B cell (primary cell): ENCODE measurements around the gene STAM2. TPM values are rescaled to one million over a fixed set of nuclear protein-coding genes. Genes with fewer than 3 reads are reported as not detected.

ENCODE experiments used
- ATAC-seq: fragments of 200-7000 bp; cut with Tn5 transposase; one replicate; pipeline ENCODE4 v1.10.0; 2021; ENCODE audit warnings: low read depth, mild to moderate bottlenecking, moderate number of reproducible peaks, moderate library complexity
- CTCF ChIA-PET: fragments of 350-600 bp; sonication (Branson Sonifier 250); formaldehyde crosslinking; loops from one replicate; lab custom pipeline; 2021; ENCODE audit warnings: antibody characterized with exemption, inconsistent platforms; lab: Charles Lee
- POLR2A ChIA-PET: fragments of 350-600 bp; sonication (Branson Sonifier 250); formaldehyde crosslinking; loops from one replicate; lab custom pipeline; 2021; ENCODE audit warnings: antibody characterized with exemption; lab: Charles Lee
- DNase-seq: peaks from one replicate; pipeline ENCODE4 v3.0.0; 2013
- H2AFZ ChIP-seq: 2 replicates; pipeline ENCODE4 v1.6.1; 2012; ENCODE audit warnings: mild to moderate bottlenecking, low read depth, low read length; ENCODE audit not compliant: insufficient read depth, poor library complexity, severe bottlenecking
- H3K27ac ChIP-seq, 2 donors: 1 replicate in 1 of 2; 2 replicates in 1 of 2; pipeline ENCODE4 v1.5.1; 2012 to 2013; ENCODE audit warnings: low read length in 2 of 2, mild to moderate bottlenecking in 2 of 2, moderate library complexity in 1 of 2
- H3K27me3 ChIP-seq, 4 experiments: fragments of 200-600 bp in 1 of 4; sonication (generic) in 1 of 4; replicated peaks in 1 of 4; 1 replicate in 2 of 4; 2 replicates in 2 of 4; pipeline versions ENCODE4 v1.6.1 to v1.7.0; 2013 to 2016; ENCODE audit warnings: low read length in 3 of 4, mild to moderate bottlenecking in 2 of 4, mixed read lengths in 1 of 4, moderate library complexity in 1 of 4; ENCODE audit not compliant: insufficient read depth in 4 of 4, control insufficient read depth in 3 of 4; ENCODE audit errors: control extremely low read depth in 1 of 4
- H3K36me3 ChIP-seq, 2 experiments: replicated peaks in 1 of 2; 1 replicate in 1 of 2; 2 replicates in 1 of 2; pipeline versions ENCODE4 v1.6.1 to v1.7.1; 2013; ENCODE audit warnings: low read length in 1 of 2; ENCODE audit not compliant: insufficient read depth in 2 of 2, control insufficient read depth in 1 of 2; ENCODE audit errors: control extremely low read depth in 1 of 2, extremely low read depth in 1 of 2
- H3K4me1 ChIP-seq, 2 donors: fragments of 200-600 bp in 1 of 2; sonication (generic) in 1 of 2; 1 replicate in 1 of 2; 2 replicates in 1 of 2; pipeline versions ENCODE4 v1.5.1 to v1.6.1; 2013 to 2017; ENCODE audit warnings: low read length in 2 of 2; ENCODE audit not compliant: control insufficient read depth in 2 of 2, insufficient read depth in 2 of 2
- H3K4me2 ChIP-seq: replicated peaks from 2 replicates; pipeline ENCODE3; 2012; ENCODE audit warnings: mild to moderate bottlenecking, low read depth, low read length; ENCODE audit not compliant: poor library complexity, severe bottlenecking
- H3K4me3 ChIP-seq, 5 experiments: fragments of 200-600 bp in 1 of 5; sonication (generic) in 1 of 5; 1 replicate in 3 of 5; 2 replicates in 2 of 5; pipeline versions ENCODE4 v1.5.1 to v1.7.0; 2011 to 2016; ENCODE audit warnings: low read length in 4 of 5, mild to moderate bottlenecking in 4 of 5, low read depth in 2 of 5, control low read depth in 1 of 5, moderate library complexity in 1 of 5; ENCODE audit not compliant: insufficient read depth in 1 of 5; ENCODE audit errors: control extremely low read depth in 1 of 5, extremely low read depth in 1 of 5
- H3K79me2 ChIP-seq: fragments of 200-600 bp; sonication (generic); one replicate; pipeline ENCODE4 v1.6.0; 2016; ENCODE audit warnings: low read length; ENCODE audit not compliant: control insufficient read depth, insufficient read depth
- H3K9ac ChIP-seq: fragments of 200-600 bp; sonication (generic); 2 replicates; pipeline ENCODE4 v1.6.1; 2017; ENCODE audit warnings: mild to moderate bottlenecking, low read length, moderate library complexity
- H3K9me3 ChIP-seq, 3 donors: one replicate each; pipeline versions ENCODE4 v1.6.1 to v1.7.1; 2013; ENCODE audit warnings: low read length in 2 of 3; ENCODE audit not compliant: control insufficient read depth in 2 of 3, insufficient read depth in 1 of 3; ENCODE audit errors: control extremely low read depth in 1 of 3
- H4K20me1 ChIP-seq: 2 replicates; pipeline ENCODE4 v1.6.0; 2012; ENCODE audit warnings: mild to moderate bottlenecking, low read length; ENCODE audit not compliant: insufficient read depth, control insufficient read depth, poor library complexity, severe bottlenecking
- H3K27ac Mint-ChIP-seq: one replicate; pipeline ENCODE4 v1.8.0; 2021; ENCODE audit warnings: mixed read lengths
- H3K27me3 Mint-ChIP-seq: one replicate; pipeline ENCODE4 v1.8.0; 2021; ENCODE audit warnings: mixed read lengths
- H3K4me1 Mint-ChIP-seq: one replicate; pipeline ENCODE4 v1.8.0; 2021; ENCODE audit warnings: mixed read lengths
- H3K4me3 Mint-ChIP-seq: one replicate; pipeline ENCODE4 v1.8.0; 2021; ENCODE audit warnings: mixed read lengths
- H3K9me3 Mint-ChIP-seq: one replicate; pipeline ENCODE4 v1.8.0; 2022; ENCODE audit warnings: mixed read lengths; ENCODE audit not compliant: insufficient read depth
- EZH2 ChIP-seq: IDR thresholded peaks from 2 replicates; pipeline ENCODE4 v1.6.1; 2012; ENCODE audit warnings: borderline replicate concordance, low read depth, mild to moderate bottlenecking, moderate library complexity, low read length; ENCODE audit not compliant: insufficient read depth, poor library complexity, severe bottlenecking
- WGBS: methylation state at CpG from one replicate; pipeline ENCODE4 v1.1.5; 2013; ENCODE audit warnings: missing lambda C conversion rate; ENCODE audit not compliant: insufficient coverage; 5-methylcytosine and 5-hydroxymethylcytosine counted together
- intact Hi-C: fragments of 100-400 bp; cut with micrococcal nuclease; formaldehyde crosslinking; loops from one replicate; pipeline ENCODE4 v1.10.0; 2022
- polyA plus RNA-seq: library from polyadenylated mRNA; depleted of rRNA; stranded (reverse); fragments of >200 nt; gene quantifications from 2 replicates; pipeline ENCODE4 v1.2.3, GENCODE V29; 2012
- total RNA-seq, 2 donors: library from RNA; stranded (reverse); fragments of 120-200 nt in 1 of 2; gene quantifications; 1 replicate in 1 of 2; 2 replicates in 1 of 2; pipeline versions ENCODE4 v1.2.3 to v1.2.4, GENCODE V29; 2013 to 2022
- TF ChIP-seq, protein P1 (sequence below): fragments of 200-600 bp; IDR thresholded peaks from one replicate; pipeline ENCODE4 v1.8.0; 2022; ENCODE audit warnings: antibody characterized with exemption, mild to moderate bottlenecking

STAM2 gene
- total and polyA plus RNA-seq, 2 donors (not counting 1 experiment from before 2014, with no cell fraction given): 5.7 to 30.2 TPM

DNA sequence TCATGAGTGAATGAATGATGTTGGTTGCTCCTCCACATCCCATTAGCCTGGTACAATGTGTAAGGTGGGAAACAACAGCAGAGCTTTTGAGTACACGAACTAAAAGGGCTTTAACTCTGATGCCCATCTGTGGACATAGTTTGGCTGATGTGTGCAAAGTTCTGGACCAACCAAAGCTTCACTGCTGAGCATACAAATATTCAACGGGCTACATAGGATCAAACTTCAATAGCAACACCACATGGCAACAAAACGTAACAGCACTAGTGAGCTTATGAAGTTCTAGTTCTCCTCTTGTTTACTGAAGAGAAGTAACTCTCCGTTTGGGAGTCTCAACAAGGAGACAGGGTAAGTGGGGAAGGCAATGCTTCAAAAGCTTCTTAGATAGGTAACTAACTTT, 20.4 kb downstream of the STAM2 start:
- H3K9me3 Mint-ChIP-seq: peaks cover 3% of the 10 kb centered on the region
- no CpG with 5 or more reads among the region's 4 CpGs for WGBS
- Histone ChIP-seq H3K4me2 (no peak overlapping the region), H3K4me3 (no peak overlapping the region), H3K36me3 (peaks cover 4% of the 10 kb centered on the region in 2 experiments), H3K4me1 (peaks cover 0 to 6% of the 10 kb centered on the region in 2 donors), H4K20me1 (peaks cover 64% of the 10 kb centered on the region), H3K9me3 (peaks cover 1 to 17% (median 3%) of the 10 kb centered on the region in 3 donors), H2AFZ (no peak overlapping the region), H3K27me3 (no peaks in the 10 kb centered on the region), H3K79me2 (peaks cover 79% of the 10 kb centered on the region), H3K27ac (no peak overlapping the region), H3K9ac (no peak overlapping the region)
- ChIA-PET CTCF (no interaction called here), POLR2A (no interaction called here)
- H3K4me3 Mint-ChIP-seq: no peak overlapping the region
- intact Hi-C loops: no loop called here
- H3K4me1 Mint-ChIP-seq: peaks cover 29% of the 10 kb centered on the region
- TF ChIP-seq EZH2: no peak
- TF ChIP-seq, protein P1, sequence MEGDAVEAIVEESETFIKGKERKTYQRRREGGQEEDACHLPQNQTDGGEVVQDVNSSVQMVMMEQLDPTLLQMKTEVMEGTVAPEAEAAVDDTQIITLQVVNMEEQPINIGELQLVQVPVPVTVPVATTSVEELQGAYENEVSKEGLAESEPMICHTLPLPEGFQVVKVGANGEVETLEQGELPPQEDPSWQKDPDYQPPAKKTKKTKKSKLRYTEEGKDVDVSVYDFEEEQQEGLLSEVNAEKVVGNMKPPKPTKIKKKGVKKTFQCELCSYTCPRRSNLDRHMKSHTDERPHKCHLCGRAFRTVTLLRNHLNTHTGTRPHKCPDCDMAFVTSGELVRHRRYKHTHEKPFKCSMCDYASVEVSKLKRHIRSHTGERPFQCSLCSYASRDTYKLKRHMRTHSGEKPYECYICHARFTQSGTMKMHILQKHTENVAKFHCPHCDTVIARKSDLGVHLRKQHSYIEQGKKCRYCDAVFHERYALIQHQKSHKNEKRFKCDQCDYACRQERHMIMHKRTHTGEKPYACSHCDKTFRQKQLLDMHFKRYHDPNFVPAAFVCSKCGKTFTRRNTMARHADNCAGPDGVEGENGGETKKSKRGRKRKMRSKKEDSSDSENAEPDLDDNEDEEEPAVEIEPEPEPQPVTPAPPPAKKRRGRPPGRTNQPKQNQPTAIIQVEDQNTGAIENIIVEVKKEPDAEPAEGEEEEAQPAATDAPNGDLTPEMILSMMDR: no peak
- DNase-seq: no peak
- ATAC-seq: no peak
- H3K27me3 Mint-ChIP-seq: no peaks in the 10 kb centered on the region
- no peak overlapping the region for H3K27ac Mint-ChIP-seq

DNA sequence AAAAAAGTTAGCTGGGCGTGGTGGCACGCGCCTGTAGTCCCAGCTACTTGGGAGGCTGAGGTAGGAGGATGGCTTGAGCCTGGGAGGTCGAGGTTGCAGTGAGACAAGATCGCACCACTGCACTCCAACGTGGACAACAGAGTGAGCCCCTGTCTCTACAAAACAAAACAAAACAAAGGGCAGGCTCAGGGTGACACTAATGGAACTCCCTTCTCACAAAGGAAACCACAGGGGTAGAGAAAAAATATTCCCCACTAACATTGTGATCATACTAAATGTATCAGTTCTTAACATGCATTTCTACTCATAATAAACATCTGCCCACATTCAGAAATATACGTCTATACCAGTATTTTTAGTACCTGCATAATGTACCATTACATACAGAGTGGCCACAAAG, 21.1 kb downstream of the STAM2 start:
- POLR2A ChIA-PET: interaction anchor here (0.6 kb wide), 1 partner anchor 39 kb away, joined by 4 read pairs; no protein-coding TSS in a partner anchor
- no peak overlapping the region for H3K27ac ChIP-seq
- Mint-ChIP-seq H3K4me1 (peaks cover 25% of the 10 kb centered on the region), H3K27me3 (no peaks in the 10 kb centered on the region), H3K9me3 (peaks cover 3% of the 10 kb centered on the region), H3K4me3 (no peak overlapping the region), H3K27ac (no peak overlapping the region)
- H3K4me3 ChIP-seq: no peak overlapping the region
- H2AFZ ChIP-seq: no peak overlapping the region
- intact Hi-C loops: no loop called here
- H3K9ac ChIP-seq: no peak overlapping the region
- CTCF ChIA-PET: no interaction called here
- H3K4me2 ChIP-seq: no peak overlapping the region
- H3K4me1 ChIP-seq: peaks cover 0 to 4% of the 10 kb centered on the region in 2 donors
- no peak for TF ChIP-seq EZH2
- TF ChIP-seq, protein P1: no peak
- H3K9me3 ChIP-seq: peaks cover 1 to 9% (median 3%) of the 10 kb centered on the region in 3 donors
- H3K27me3 ChIP-seq: no peaks in the 10 kb centered on the region
- H4K20me1 ChIP-seq: peaks cover 65% of the 10 kb centered on the region
- H3K36me3 ChIP-seq: peaks cover 4 to 9% of the 10 kb centered on the region in 2 experiments
- ATAC-seq: no peak
- no peak for DNase-seq
- H3K79me2 ChIP-seq: peaks cover 76% of the 10 kb centered on the region
- WGBS: no CpG with 5 or more reads among the region's 7 CpGs
